ENCODE data around the gene USP11. TPM values are rescaled to one million over a fixed set of nuclear protein-coding genes. Genes with fewer than 3 reads are reported as not detected.

USP11 gene
- total RNA-seq, result 25.4 and 31.3 TPM in 2 replicates

DNA sequence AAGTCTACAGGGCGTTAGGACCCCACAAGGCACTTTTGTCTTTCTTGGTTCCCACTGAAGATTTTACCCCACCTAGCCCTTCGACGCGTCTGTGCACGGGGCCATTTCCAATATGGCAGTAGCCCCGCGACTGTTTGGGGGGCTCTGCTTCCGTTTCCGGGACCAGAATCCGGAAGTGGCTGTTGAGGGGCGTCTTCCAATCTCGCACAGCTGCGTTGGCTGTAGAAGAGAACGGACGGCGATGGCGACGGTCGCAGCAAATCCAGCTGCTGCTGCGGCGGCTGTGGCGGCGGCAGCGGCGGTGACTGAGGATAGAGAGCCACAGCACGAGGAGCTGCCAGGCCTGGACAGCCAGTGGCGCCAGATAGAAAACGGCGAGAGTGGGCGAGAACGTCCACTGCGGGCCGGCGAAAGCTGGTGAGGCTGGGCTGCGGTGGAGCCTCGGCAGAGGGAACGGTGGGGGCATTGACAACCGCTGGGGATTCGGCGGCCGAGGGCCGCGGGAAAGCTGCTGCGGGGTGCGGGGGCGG, at the start of gene USP11:
Gene USP11 (plus strand): TSS at position 207 of the 530 bp plus-strand sequence. CDS start 35 bp downstream, at position 242.

DNA sequence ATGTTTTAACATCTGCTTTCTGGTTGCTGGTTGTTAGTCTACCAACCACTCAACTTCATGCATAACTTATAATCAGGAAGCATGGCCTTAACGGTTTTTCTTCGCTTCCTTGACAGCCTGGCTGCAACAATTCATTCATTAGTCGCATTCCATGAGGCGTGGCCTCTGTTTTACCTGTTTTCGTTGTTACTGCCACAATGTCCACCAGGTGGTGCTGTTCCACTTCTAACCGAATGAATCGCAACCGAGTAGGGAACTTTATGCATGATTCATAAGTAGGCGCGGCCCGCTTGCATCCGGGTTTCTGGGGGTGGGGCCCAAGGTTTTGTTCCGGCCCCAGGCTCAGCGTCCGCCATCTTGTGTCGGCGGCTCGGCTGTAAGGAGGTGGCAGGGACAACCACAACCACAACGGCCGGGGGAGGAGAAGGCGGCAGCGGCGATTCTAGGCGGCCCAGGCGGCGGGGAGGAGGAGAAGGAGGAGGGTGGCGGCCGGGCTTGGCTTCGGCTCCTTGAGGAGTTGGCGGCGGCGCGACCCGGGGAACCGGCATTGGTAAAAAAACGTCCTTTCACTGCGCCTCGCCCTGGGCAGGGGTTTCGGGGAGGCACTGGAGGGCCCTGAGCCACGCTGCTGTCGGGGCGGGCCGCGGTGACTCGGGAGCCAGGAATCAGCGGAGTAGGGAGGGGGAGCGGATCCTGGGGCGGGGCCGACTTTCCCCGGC, 39.2 kb upstream of the USP11 start, which contains the start of gene UBA1:
Gene UBA1 (plus strand): TSS at position 355 of the 719 bp plus-strand sequence. CDS start 4,974 bp downstream, outside the sequence.

DNA sequence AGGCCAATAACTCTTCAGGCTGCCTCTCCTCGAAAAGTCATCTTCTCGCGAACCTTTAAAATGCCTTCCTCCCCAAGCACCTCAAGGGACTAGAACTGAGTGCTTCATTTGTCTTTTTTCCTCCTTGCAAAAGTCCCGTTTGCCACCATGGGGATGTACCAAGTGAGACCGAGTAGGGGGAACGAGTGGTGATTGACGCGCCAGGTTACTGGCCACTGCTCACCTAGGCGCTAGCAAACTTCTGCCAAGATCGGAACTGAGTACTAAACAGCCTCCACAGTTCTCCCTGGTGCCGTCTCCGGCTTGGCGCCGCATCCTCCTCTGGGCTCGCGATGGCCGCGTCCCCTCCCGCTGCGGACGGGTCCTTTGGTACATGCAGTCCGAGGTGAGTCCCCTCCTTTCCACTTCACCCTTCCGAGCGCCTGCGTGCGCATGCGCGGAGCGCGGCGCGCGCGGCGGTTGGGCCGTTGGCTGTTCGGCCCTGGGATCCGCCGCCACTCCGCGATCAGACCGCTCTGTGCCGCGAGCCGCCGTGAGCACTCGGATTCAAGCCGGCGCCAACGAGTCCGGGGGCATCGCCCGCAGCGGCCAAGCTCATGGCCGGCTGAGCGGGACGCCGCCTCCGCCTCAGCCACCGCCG, 14.4 kb upstream of the USP11 start, which contains the start of gene CDK16:
Gene CDK16 (plus strand): TSS at position 402 of the 640 bp plus-strand sequence. CDS start 4,877 bp downstream, outside the sequence.

Other genes starting within 250 kb of the USP11 start
- 0.12 and 0.15 TPM in 2 replicates for gene RGN, start 154.6 kb upstream of the USP11 start, total RNA-seq
- gene NDUFB11, start 88.3 kb upstream of the USP11 start, total RNA-seq, result 44.9 and 57.3 TPM in 2 replicates
- 21.5 and 27.3 TPM in 2 replicates for gene RBM10, start 87.8 kb upstream of the USP11 start, total RNA-seq
- gene UBA1, start 39.2 kb upstream of the USP11 start, total RNA-seq, result 123 and 127 TPM in 2 replicates
- gene CDK16, start 14.3 kb upstream of the USP11 start, total RNA-seq, result 56.9 and 75.4 TPM in 2 replicates
- gene ZNF157, start 137.6 kb downstream of the USP11 start, total RNA-seq, result 0.12 TPM in 1 of 2 replicates, not detected in the other

Measured in cardiac ventricle fibroblast (primary cell).